ENCODE results near the gene MAGEA8. TPM values are rescaled to one million over a fixed set of nuclear protein-coding genes. Genes with fewer than 3 reads are reported as not detected.

MAGEA8 gene
- total and polyA plus RNA-seq, 2 donors (not counting 1 experiment from before 2014, with no cell fraction given) = not detected

DNA sequence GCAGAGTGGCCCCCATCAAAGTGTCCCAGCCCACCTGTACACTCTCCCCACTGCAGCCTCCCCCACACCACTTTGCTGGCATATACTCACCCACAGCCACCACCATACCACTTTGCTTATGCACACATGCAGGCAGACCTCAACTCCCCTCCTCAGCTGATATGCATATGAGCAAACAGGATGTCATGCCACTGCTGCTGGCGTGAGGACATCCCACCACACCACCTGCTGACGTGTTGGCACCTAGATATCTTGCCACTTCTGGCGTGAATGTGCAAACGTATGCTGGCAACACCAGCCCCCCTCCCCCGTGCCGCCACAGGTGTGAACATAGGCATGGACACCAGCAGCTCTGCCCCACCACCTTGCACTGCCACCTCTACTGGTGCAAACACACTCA lies 22.4 kb upstream of the MAGEA8 start:
- no peaks in the 10 kb centered on the region for H3K9me3 ChIP-seq (ENCODE audit: control insufficient read depth, insufficient read depth, low read depth, low read length)
- TF ChIP-seq, protein P1, sequence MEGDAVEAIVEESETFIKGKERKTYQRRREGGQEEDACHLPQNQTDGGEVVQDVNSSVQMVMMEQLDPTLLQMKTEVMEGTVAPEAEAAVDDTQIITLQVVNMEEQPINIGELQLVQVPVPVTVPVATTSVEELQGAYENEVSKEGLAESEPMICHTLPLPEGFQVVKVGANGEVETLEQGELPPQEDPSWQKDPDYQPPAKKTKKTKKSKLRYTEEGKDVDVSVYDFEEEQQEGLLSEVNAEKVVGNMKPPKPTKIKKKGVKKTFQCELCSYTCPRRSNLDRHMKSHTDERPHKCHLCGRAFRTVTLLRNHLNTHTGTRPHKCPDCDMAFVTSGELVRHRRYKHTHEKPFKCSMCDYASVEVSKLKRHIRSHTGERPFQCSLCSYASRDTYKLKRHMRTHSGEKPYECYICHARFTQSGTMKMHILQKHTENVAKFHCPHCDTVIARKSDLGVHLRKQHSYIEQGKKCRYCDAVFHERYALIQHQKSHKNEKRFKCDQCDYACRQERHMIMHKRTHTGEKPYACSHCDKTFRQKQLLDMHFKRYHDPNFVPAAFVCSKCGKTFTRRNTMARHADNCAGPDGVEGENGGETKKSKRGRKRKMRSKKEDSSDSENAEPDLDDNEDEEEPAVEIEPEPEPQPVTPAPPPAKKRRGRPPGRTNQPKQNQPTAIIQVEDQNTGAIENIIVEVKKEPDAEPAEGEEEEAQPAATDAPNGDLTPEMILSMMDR (conservative IDR thresholded peaks at IDR 0.05 in 1 of 2, IDR thresholded peaks at IDR 0.05 in 1 of 2; ENCODE audit: low read depth in 1 of 2, low read length in 2 of 2) = no peak
- TF ChIP-seq EZH2 (IDR thresholded peaks at IDR 0.05; ENCODE audit: low read length, missing control alignments) = no peak
- no peaks in the 10 kb centered on the region for H3K36me3 ChIP-seq (ENCODE audit: control insufficient read depth, insufficient read depth, low read length)
- no peak overlapping the region for H3K4me2 ChIP-seq (ENCODE audit: extremely low read depth, insufficient read depth, low read length)
- no peaks in the 10 kb centered on the region for H3K79me2 ChIP-seq (ENCODE audit: control insufficient read depth, insufficient read depth, low read length)
- no peaks in the 10 kb centered on the region for H4K20me1 ChIP-seq (ENCODE audit: control insufficient read depth, extremely low read depth, insufficient read depth, low read length)
- no peaks in the 10 kb centered on the region for H3K27me3 ChIP-seq (ENCODE audit: control insufficient read depth, insufficient read depth, low read length)
- H2AFZ ChIP-seq (ENCODE audit: low read length) = no peak overlapping the region
- H3K4me1 ChIP-seq (ENCODE audit: control insufficient read depth, extremely low read depth, insufficient read depth, low read length) = no peaks in the 10 kb centered on the region
- H3K4me3 ChIP-seq (replicated peaks in 1 of 4; ENCODE audit: control extremely low read depth in 1 of 4, insufficient read depth in 1 of 4, low read depth in 3 of 4, low read length in 4 of 4) = no peak overlapping the region
- no peak overlapping the region for H3K9ac ChIP-seq (ENCODE audit: insufficient read depth, low read length)
- no peak for DNase-seq (ENCODE audit: low read depth in 2 of 2)
- no peak overlapping the region for H3K27ac ChIP-seq (ENCODE audit: insufficient read depth, low read length)

DNA sequence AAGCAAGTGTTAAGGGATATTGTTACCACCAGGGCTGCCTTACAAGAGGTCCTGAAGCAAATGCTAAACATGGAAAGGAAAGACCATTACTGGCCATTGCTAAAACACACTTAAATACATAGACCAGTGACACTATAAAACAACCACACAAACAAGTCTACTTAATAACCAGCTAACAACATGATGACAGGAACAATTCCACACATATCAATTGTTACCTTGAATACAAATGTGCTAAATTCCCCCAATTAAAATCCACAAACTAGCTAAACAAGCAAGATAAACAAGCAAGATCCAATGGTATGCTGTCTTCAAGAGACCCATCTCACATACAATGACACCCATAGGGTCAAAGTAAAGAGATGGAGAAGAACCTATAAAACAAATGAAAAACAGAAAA lies 20.5 kb upstream of the MAGEA8 start:
- Histone ChIP-seq H3K4me1 (ENCODE audit: control insufficient read depth, extremely low read depth, insufficient read depth, low read length) (no peaks in the 10 kb centered on the region), H3K9ac (ENCODE audit: insufficient read depth, low read length) (no peak overlapping the region), H3K79me2 (ENCODE audit: control insufficient read depth, insufficient read depth, low read length) (no peaks in the 10 kb centered on the region), H2AFZ (ENCODE audit: low read length) (no peak overlapping the region), H3K4me3 (replicated peaks in 1 of 4; ENCODE audit: control extremely low read depth in 1 of 4, insufficient read depth in 1 of 4, low read depth in 3 of 4, low read length in 4 of 4) (no peak overlapping the region), H3K36me3 (ENCODE audit: control insufficient read depth, insufficient read depth, low read length) (no peaks in the 10 kb centered on the region), H4K20me1 (ENCODE audit: control insufficient read depth, extremely low read depth, insufficient read depth, low read length) (no peaks in the 10 kb centered on the region), H3K4me2 (ENCODE audit: extremely low read depth, insufficient read depth, low read length) (no peak overlapping the region), H3K27me3 (ENCODE audit: control insufficient read depth, insufficient read depth, low read length) (no peaks in the 10 kb centered on the region), H3K27ac (ENCODE audit: insufficient read depth, low read length) (no peak overlapping the region), H3K9me3 (ENCODE audit: control insufficient read depth, insufficient read depth, low read depth, low read length) (no peaks in the 10 kb centered on the region)
- no peak for DNase-seq (ENCODE audit: low read depth in 2 of 2)
- TF ChIP-seq, protein P1 (conservative IDR thresholded peaks at IDR 0.05 in 1 of 2, IDR thresholded peaks at IDR 0.05 in 1 of 2; ENCODE audit: low read depth in 1 of 2, low read length in 2 of 2) = no peak
- TF ChIP-seq EZH2 (IDR thresholded peaks at IDR 0.05; ENCODE audit: low read length, missing control alignments) = no peak

DNA sequence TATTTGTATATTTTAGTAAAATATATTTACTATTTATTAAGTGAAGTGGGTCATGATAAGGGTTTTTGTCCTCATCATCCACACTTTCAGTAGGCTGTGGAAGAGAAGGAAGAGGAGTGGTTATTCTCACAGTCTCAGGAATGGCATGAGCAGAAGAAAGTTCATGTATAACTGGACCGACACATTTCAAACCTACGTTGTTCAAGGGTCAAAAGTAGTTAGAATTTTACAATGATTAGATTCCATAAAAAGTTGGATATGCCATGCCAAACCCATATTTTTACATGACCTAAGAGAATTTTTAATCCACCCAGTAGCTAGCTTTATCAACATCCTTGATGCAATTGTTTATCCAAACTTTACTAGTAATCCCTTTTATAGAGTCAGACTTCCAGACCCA lies 15.6 kb upstream of the MAGEA8 start:
- no peak for TF ChIP-seq EZH2 (IDR thresholded peaks at IDR 0.05; ENCODE audit: low read length, missing control alignments)
- TF ChIP-seq, protein P1 (conservative IDR thresholded peaks at IDR 0.05 in 1 of 2, IDR thresholded peaks at IDR 0.05 in 1 of 2; ENCODE audit: low read depth in 1 of 2, low read length in 2 of 2) = no peak

More for the DNA sequence above, 15.6 kb upstream of the MAGEA8 start:
- Histone ChIP-seq H3K36me3 (ENCODE audit: control insufficient read depth, insufficient read depth, low read length) (no peaks in the 10 kb centered on the region), H3K9ac (ENCODE audit: insufficient read depth, low read length) (no peak overlapping the region), H3K9me3 (ENCODE audit: control insufficient read depth, insufficient read depth, low read depth, low read length) (no peaks in the 10 kb centered on the region), H3K4me3 (replicated peaks in 1 of 4; ENCODE audit: control extremely low read depth in 1 of 4, insufficient read depth in 1 of 4, low read depth in 3 of 4, low read length in 4 of 4) (no peak overlapping the region), H2AFZ (ENCODE audit: low read length) (no peak overlapping the region), H3K27me3 (ENCODE audit: control insufficient read depth, insufficient read depth, low read length) (no peaks in the 10 kb centered on the region), H3K27ac (ENCODE audit: insufficient read depth, low read length) (no peak overlapping the region), H3K79me2 (ENCODE audit: control insufficient read depth, insufficient read depth, low read length) (no peaks in the 10 kb centered on the region), H3K4me2 (ENCODE audit: extremely low read depth, insufficient read depth, low read length) (no peak overlapping the region), H3K4me1 (ENCODE audit: control insufficient read depth, extremely low read depth, insufficient read depth, low read length) (no peaks in the 10 kb centered on the region), H4K20me1 (ENCODE audit: control insufficient read depth, extremely low read depth, insufficient read depth, low read length) (no peaks in the 10 kb centered on the region)
- no peak for DNase-seq (ENCODE audit: low read depth in 2 of 2)
